Measurements from ENCODE around the gene WIPF2. TPM values are rescaled to one million over a fixed set of nuclear protein-coding genes. Genes with fewer than 3 reads are reported as not detected.
A peak's percentile ranks its signal among the peaks of the same experiment; 100 is the strongest.

WIPF2 gene
- total RNA-seq, 1 experiment from 2014 or later = 30.4 TPM

GRCh38 chr17:40287159-40287493 lies 68.0 kb downstream of the WIPF2 start:
- Histone ChIP-seq H3K9ac (ENCODE audit: low read length) (no peak overlapping the region), H3K9me2 (ENCODE audit: insufficient read depth) (no peaks in the 10 kb centered on the region), H3K4me1 (ENCODE audit: control insufficient read depth in 1 of 2, insufficient read depth in 2 of 2, low read length in 2 of 2) (peaks cover 45 to 50% of the 10 kb centered on the region in 2 experiments), H3K27me3 (ENCODE audit: insufficient read depth, low read length) (no peaks in the 10 kb centered on the region), H3K9me3 (ENCODE audit: control insufficient read depth in 1 of 2, insufficient read depth in 1 of 2, low read depth in 1 of 2, low read length in 2 of 2) (no peaks in the 10 kb centered on the region), H3K36me3 (ENCODE audit: control insufficient read depth in 1 of 2, insufficient read depth in 2 of 2, low read length in 2 of 2) (peaks cover 14 to 26% of the 10 kb centered on the region in 2 experiments), H3K4me3 (replicated peaks in 1 of 2; ENCODE audit: low read depth in 1 of 2, low read length in 2 of 2) (no peak overlapping the region), H4K20me1 (ENCODE audit: insufficient read depth) (peaks cover 3% of the 10 kb centered on the region; the same call in 1 of the 2 replicates), H3K27ac (ENCODE audit: low read depth, low read length) (no peak overlapping the region), H2AFZ (ENCODE audit: low read depth, low read length, poor library complexity, severe bottlenecking) (no peak overlapping the region), H3K79me2 (ENCODE audit: insufficient read depth, low read length) (peaks cover 40% of the 10 kb centered on the region), H3K4me2 (ENCODE audit: low read length) (peak overlapping the region; percentile 28; the same call in 1 of the 2 replicates)
- ChIA-PET RAD21 (ENCODE audit: low non-redundant PET in 1 of 2, low total read pairs in 2 of 2, uncharacterized antibody in 2 of 2, unreplicated experiment in 2 of 2) (no interaction called here), CTCF (no interaction called here), POLR2A (no interaction called here)
- intact Hi-C loops (cut with micrococcal nuclease) = no loop called here
- TF ChIP-seq YY1 (IDR thresholded peaks at IDR 0.05; ENCODE audit: extremely low read depth, insufficient replicate concordance, low read depth, low read length) (no peak), TCF7L2 (IDR thresholded peaks at IDR 0.05; ENCODE audit: borderline replicate concordance, extremely low read depth, insufficient read depth, insufficient read length) (no peak), JUND (IDR thresholded peaks at IDR 0.05) (no peak), ZNF274 (IDR thresholded peaks at IDR 0.05; ENCODE audit: low read depth, low read length) (no peak), EGR1 (IDR thresholded peaks at IDR 0.05; ENCODE audit: low read depth) (no peak), CBX3 (IDR thresholded peaks at IDR 0.05; ENCODE audit: low read depth) (no peak), REST (IDR thresholded peaks at IDR 0.05; ENCODE audit: low read depth) (no peak), SRF (IDR thresholded peaks at IDR 0.05; ENCODE audit: low read depth) (no peak), SP1 (IDR thresholded peaks at IDR 0.05; ENCODE audit: low read depth) (no peak), ZFX (IDR thresholded peaks at IDR 0.05) (no peak), POLR2A (IDR thresholded peaks at IDR 0.05; ENCODE audit: borderline replicate concordance, extremely low read depth, insufficient read depth, insufficient read length) (no peak), CEBPB (IDR thresholded peaks at IDR 0.05; ENCODE audit: low read depth) (no peak), ZBTB33 (IDR thresholded peaks at IDR 0.05; ENCODE audit: extremely low read depth, insufficient replicate concordance, low read length) (no peak), ELF1 (IDR thresholded peaks at IDR 0.05; ENCODE audit: borderline replicate concordance, low read depth) (no peak), FOSL1 (IDR thresholded peaks at IDR 0.05; ENCODE audit: low read depth) (no peak), POLR2AphosphoS5 (IDR thresholded peaks at IDR 0.05; ENCODE audit: low read depth, low read length) (no peak), ATF3 (IDR thresholded peaks at IDR 0.05) (no peak), EZH2phosphoT487 (IDR thresholded peaks at IDR 0.05; ENCODE audit: borderline replicate concordance) (no peak), CTCF (IDR thresholded peaks at IDR 0.05 in 2 of 3, conservative IDR thresholded peaks at IDR 0.05 in 1 of 3; ENCODE audit: borderline replicate concordance in 1 of 3, insufficient read depth in 1 of 3, low read depth in 2 of 3, low read length in 2 of 3) (no peak), EZH2 (IDR thresholded peaks at IDR 0.05) (no peak)
- DNase-seq (ENCODE audit: low read depth, low spot score) (no peak), ATAC-seq (0 out of 2 replicates have a peak, but pooled peaks have one; percentile 0)
- no TSS peak for BruUV-seq (replicated peaks)

All from HCT116 (cell line).